ENCODE results near the gene CASP6.
"Not testable (repeated sequence)": the region's sequence is repeated elsewhere in the genome, so short reads cannot be mapped to it uniquely, and the experiment has no call there.

Gene CASP6

DNA sequence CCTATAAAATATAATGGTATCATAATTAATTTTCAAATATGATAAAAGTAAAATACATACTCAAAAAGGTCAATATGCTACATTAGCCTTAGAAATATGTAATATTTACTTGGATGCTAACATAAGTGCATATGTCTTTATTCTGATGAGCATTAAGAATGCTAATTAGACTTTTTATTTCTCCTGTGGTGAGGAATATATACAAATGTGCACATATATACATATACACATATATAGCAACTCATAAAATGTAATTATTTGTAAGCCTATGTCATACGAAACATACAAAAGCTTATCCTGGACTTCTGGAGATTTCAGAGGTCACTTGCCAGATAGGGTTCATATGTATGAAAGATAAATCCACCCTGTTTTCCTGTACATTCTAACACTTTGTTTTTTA, 15.5 kb upstream of the CASP6 start:
- DNase-seq = no peak

DNA sequence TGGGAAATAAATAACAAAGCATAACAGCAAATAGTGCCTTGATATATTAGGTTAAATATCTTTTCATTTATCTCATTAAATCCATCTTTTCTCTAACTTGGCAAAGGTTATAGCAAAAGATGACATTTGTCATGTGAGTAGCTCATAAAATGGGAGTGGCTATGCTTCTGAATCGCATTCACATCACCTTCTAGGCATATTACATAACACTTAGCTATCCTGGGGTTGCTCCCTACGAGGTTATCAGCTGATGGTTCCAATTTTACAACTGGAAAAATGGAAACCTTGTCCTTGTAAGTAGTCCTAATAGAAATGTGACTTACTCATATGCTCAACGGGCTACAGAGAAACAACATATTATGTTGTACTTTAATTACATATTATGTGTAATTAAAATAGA, 10.3 kb upstream of the CASP6 start:
- DNase-seq = no peak

DNA sequence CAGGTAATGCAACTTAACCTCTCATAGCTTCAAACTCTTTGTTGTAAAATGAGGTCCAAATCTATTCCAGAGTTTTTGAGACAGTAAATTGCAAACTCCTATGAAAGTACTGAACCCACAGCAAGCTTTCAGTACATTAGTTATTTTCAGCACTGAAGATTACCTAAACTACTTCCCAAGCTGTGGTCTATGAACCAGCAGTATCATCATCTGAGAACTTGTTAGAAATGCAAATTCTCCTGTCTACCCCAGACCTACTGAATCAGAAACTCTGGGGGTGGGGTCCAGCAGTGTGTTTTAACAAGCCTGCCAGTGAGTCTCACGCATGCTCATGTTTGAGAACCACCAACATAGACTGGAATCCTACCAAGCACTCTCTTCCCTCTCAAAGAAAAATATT, 5.7 kb upstream of the CASP6 start:
- DNase-seq = no peak

DNA sequence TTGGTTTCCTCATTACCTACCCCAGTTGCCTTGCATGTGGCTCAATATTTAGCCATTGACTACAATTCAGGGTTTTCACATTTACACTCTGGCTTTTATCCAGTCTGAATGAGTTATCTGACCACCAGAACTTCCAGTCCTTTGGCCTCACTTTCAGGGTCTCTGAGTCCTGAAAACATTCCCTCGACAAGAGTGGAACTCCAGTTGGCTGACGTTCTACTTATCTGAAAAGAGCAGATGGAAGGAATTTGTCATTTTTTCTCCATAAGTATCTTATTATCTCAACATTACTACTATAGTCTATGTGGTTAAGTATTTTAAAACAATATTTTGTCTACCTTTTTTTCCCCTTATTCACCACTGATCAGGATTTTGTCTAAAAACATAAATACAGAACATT, 5.2 kb upstream of the CASP6 start:
- DNase-seq = no peak

DNA sequence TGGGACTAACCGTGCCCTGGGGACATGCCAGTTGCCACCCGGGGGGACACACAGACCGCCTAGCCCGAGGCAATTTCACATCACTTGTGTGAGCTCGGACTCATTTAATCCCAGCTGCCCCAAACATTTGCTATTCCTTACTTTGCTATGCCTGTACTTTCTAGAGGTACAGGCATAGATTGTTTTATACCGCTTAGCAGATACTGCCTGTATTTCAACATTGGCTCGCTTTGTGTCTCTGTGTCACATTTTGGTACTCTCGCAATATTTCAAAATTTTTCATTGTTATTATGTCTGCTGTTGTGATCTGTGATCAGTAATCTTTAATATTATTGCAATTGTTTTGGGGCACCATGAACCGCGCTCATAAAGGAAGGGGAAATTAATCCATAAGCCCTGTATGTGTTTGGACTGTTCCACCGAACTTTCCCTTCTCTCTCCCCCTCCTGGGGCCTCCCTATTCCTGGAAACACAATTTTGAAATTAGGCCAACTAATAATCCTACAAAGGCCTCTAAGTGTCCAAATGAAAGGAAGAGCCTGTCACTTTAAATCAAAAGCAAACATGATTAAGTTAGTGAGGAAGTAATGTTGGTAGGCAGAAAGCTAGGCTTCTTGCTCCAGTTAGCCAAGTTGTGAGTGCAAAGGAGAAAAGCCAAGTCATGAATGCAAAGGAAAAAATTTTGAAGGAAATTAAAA, 568 bp upstream of the CASP6 start:
- no peak for DNase-seq

DNA sequence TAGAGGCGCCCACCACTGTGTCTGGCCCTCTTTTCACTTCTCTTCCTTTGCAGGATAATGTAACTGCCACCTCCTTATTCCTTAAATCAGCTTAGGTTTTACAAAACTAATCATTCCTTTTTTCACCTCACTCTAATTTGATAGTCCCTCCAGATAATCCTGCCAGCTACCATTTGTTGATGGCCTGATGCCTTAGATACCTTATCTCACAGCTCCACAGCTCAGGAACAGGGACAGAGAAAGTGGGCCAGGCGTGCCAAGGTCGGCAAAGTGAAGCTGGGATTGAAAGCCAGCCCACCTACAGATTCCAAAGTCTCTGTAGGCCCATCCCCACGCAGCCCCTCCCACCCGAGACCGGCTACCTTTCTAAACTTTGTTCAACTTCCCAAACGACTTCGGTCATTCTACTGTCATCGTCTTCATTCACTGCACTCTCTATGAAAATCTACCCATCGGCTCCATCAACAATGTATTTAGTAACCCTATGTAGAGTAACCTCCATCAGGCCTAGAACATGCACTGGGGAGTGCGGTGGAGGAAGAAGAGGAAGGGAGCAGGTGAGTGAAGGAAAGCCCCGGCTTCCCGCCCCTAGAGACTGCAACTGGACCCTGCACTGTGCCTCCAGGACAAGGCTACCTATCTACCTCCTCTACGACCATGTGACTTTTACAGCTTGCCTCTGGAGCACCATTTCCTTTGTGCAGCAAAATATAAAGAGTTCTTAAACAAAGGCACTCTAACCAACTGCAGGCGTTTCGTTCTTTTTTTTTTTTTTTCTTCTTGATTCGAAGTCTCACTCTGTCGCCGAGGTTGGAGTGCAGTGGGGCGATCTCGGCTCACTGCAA, 1.5 kb downstream of the CASP6 start:
- no peak for DNase-seq

DNA sequence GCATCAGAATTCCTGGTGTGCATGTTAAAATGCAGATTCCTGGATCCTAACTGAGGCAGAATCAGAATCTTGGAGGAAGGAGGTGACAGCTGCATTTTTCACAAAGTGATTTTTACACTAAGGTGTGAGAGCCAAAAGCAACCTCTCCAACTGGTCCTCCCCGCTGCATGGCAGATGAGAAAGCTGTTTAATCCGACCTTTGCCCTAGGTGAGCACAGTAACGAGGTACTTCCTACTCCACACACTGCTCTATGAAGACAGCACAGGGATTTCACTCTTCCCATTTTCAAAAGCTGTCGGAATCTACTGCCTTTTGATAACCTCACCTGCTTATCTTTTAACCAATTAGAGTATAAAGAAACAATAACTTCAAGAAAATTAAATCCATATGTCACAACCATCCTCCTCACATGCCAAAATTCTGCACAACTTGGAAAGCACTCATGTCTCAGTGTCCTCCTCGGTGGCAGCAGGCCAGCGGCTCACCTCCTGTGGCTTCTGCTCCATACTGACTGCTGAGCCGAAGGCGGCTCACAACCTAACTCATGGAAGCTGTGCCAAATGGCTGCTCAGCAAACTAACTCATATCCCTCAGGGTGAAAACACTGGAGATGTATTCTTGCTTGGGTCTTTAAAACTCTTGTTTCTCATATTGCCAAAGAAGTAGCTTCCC, 3.6 kb downstream of the CASP6 start:
- DNase-seq = no peak

DNA sequence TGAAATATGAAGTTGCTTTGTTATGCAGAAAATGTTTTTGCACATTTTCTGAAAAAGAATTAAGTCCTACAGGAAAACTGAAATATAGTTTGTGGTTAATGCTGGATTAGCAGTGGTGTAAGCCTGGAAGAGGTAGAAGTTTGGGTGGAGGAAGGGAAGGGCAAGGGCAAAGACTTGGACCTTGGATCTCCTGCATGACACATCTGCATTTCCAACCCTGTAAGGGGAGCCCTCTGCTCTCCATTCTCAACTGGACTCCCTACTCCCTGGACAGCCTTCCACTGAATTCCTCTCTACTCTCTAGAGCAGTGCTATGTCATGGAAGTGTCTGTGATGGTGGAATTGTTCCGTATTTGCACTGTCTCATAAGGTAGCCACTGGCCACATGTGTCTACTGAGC, 4.6 kb downstream of the CASP6 start:
- DNase-seq = no peak

DNA sequence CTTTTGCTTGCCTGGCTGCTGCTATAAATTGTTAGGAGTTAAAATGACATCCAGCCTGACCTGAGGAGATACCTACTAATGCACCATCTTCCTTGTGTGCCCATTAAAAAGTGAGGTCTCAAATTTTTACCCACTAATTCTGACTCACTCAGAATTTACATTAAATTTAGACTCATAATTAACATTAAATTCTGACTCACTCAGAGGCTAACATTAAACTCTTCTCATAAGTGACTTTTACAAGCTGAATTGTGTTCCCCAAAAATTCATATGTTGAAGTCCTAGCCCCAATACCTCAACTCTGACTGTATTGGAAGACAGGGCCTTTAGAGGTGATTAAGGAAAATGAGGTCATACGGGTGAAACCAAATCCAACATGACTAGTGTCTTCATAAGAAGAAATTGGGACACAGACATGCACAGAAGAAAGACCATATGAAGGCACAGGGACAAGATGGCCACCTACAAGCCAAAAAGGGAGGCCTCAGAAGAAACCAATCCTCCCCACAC, 11.8 kb downstream of the CASP6 start:
- DNase-seq = no peak

DNA sequence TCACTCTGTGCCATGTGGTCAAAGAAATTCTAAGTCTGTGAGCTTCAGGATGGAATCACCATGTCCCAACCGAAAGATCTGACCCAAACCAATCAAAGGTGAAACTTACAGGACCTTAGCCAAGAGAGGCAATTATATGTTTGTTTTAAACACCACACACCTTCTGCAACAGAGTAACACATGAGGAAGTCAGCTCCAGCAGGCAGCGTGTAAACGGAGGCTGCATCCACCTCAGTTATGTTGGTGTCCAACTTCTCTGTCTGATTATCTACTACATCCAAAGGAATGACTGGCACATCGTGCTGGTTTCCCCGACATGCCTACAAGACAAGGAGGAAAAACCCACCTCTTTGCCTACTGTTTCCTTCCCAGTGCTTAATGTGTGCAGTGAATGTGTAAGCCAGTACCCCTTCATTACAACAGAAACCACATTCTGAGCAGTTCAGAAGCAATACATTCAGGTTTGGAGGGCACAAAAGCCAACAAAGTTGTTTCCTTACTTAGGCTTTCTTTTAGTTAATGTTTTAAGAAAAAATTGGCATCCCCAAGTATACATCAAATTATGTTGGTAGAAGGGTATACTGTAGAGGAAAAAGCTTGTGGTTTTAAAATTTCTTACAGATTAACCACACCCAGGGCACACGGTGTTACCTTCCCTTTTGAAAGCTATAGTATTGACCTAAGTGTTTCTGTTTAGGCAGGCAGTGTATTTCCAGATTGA, 12.4 kb downstream of the CASP6 start:
- DNase-seq = no peak

DNA sequence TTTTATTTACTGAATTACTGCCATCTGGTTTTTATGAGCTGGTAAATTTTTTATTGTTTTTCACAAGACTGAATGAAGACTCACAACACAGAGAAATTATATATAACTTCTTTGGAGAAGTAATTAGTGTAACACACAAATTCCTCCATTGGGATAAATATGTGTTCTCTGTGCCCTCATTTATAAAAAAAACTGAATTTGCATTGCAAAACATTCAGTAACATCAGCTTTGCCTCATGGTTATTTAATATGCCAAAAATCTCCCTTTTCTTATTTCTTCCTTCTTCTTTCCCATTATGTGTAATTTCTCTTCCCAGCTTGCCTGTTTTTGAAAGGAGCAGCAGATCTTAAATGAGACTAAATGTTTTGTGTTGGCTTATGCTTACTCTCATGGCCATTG, 18.5 kb downstream of the CASP6 start:
- DNase-seq = no peak

DNA sequence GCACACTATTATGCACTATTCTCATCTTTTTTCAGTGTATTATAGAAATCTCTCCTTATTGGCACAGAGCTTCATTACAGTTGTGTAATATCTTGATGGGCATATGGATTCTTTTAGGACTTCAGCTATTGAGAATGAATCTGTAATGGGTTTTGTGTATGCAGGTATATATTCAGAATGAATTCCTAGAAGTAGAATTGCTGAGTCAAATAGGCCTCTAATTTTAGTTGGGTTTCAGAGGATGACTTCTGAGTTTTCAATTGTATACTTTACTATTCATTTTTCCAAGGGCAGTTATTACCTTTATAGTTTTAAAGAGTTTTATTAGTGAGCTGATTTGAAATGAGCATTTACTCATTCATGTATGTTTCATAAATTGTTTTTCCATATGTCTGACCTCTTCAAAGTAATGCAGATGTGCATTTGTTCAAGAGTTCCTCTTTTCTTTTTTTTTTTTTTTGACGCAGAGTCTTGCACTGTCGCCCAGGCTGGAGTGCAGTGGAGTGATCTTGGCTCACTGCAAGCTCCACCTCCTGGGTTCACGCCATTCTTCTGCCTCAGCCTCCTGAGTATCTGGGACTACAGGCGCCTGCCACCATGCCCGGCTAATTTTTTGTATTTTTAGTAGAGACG, 19.5 kb downstream of the CASP6 start:
- DNase-seq = no peak

DNA sequence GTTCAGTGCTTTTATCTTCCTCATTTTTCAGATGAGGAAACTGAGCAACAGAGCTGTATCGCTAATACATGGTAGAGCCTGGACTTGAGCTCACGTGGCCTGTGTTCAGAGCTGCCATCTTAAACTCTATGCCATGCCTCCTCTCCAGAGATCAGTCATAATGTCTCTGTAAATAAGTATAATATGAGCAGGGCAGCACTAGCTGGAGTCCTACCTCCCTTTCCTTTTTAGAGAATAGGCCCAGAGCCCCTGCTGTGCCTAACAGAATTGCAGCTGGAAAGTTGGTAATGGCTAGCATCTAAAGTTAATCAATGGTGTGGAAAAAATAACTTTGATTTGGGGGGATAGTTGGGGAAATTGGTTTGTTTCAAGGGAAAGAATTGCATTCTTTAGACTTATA, 20.4 kb downstream of the CASP6 start:
- no peak for DNase-seq

DNA sequence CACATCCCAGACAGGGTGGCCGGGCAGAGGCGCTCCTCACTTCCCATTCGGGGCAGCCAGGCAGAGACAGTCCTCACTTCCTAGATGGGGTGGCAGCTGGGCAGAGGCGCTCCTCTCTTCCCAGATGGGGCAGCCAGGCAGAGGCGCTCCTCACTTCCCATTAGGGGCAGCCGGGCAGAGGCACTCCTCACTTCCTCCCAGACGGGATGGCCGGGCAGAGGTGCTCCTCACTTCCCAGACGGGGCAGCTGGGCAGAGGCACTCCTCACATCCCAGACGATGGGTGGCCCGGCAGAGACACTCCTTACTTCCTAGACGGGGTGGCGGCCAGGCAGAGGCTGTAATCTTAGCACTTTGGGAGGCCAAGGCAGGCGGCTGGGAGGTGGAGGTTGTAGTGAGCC, 24.3 kb downstream of the CASP6 start:
- not testable (repeated sequence) for DNase-seq

DNA sequence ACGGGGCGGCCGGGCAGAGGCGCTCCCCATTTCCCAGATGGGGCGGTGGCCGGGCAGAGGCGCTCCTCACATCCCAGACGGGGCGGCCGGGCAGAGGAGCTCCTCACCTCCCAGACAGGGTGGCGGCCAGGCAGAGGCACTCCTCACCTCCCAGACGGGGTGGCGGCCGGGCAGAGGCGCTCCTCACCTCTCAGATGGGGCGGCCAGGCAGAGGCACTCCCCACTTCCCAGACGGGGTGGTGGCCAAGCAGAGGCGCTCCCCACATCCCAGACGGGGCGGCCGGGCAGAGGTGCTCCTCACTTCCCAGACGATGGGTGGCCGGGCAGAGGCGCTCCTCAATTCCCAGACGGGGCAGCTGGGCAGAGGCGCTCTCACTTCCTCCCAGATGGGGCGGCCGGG, 24.8 kb downstream of the CASP6 start:
- not testable (repeated sequence) for DNase-seq

DNA sequence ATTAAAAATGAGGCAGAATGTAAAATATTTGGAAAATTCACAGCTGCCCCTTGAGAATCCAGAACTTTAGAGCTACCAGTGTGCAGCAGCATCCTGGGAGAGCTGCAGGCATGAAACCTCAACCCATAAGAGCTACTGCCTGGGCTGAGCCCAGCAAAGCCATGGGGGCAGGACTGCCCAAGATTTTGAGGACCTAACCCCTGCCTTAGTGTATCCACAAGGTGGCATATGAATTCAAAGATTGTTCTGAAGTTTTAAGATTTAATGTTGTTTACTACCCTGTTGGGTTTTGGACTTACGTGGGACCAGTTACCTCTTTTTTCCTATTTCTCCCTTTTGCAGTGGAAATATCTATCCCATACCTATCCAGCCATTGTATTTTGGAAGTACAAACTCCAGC, 26.4 kb downstream of the CASP6 start:
- DNase-seq = no peak

DNA sequence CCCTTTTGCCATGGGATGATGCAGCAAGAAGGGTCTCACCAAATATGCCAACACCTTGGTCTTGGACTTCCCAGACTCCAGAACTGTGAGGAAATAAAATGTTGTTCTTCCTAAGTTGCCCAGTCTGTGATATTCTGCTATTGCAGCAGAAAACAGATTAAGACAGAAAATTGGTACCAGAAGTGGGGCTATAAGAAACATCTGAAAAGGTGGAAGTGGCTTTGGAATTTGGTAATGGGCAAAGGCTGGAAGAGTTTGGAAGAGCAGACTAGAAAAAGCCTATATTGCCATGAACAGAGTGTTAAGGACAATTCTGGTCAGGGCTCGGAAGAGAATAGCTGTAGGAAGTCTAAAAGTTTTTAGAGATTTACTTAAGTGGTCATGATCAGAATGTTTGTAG, 27.4 kb downstream of the CASP6 start:
- DNase-seq = no peak

DNA sequence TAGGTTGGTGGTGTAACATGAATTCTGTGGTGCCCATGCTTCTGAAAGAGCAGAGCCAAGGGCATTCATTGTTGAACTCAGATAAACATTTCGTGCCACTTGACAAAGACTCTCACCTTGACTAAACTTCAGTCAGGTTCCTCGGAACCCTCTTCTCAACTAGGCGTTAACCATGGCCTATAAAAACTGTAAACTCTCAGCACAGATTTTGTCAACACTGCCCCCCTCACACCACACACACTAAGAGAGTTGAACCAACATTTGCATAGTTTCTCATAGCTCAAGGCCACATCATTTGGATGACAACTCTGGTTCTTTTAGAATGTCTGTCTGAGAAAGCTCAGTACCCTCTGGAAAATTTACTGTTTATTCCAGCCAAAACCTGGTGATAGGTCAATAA, 28.1 kb downstream of the CASP6 start:
- no peak for DNase-seq

DNA sequence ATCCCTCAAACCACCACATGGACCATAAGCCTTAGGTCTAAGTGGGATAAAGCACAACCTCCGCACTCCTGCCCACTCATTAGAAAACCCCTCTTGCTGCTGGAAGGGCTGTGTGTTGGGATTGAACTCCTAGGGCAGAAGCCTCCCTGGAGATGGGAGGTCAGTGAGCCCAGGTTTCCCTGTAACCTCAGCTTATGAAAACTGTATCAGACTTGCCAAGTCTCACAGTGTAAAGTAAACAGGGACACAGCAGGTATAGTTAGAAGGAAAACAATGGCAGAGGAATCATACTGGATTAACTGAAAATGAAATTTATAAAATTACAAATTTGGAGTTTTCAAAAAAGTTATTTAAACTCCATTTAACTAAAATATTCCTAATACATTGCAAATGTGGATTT, 29.9 kb downstream of the CASP6 start:
- DNase-seq = no peak

DNA sequence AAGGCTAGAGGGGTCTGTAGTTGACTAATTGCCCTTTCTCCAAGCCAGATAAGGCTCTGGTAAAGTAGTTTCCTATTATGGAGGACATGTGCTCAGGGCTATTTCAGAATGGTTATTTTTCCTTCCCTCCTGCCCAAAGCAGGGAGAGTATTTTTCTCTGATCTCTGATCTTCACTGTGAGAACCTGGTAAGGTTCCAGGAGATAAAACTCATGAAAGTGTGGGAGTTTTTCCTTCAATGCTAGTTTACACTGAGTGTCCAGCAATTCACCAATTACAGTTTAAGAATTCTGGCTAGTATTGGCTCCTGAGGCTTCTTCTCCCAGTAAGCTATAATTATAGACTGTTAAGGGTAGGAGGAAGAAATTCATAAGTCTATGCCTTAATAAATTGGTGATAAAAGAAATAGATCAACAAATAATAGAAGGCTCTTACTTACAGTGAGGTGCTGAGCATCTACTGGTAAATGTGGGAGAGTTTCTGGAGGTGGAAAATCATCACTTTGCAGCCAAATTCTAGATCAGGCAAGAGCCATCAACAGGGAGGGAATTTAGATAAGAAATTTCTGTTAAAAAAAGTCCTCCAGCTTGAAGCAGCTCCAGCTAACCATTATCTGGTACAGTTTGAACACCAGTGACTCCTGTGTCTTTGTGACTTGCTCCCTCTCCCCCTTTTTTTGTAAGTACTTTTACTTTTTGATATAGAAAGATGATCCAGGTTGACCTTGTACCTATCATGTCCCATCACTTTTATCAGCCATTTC, 30.9 kb downstream of the CASP6 start:
- no peak for DNase-seq

DNA sequence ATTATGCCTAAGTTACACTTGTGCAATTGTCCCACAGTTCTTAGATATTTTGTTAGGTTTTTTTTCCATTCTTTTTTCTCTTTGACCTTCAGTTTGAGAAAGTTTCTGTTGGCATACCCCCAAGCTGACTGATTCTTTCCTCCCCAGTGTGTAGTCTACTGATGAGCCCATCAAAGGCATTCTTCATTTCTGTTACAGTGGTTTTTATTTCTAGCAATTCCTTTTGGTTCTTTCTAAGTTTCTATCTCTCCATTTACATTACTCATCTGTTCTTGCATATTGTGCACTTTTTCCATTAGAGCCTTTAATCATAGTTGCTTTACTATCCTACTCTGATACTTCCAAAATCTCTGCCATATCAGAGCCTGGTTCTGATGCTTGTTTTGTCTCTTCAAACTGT, 31.9 kb downstream of the CASP6 start:
- no peak for DNase-seq
